SU-DHL-6 (cell line): Measurements from ENCODE around the gene FOXD1.

ENCODE experiments used
- H2AFZ ChIP-seq: fragments of 200-600 bp; sonication (generic); 2 replicates; pipeline ENCODE4 v1.6.1; 2014; ENCODE audit warnings: low read depth, mild to moderate bottlenecking, moderate library complexity, mixed read lengths, antibody characterized with exemption, low read length; ENCODE audit not compliant: severe bottlenecking
- H3F3A ChIP-seq: fragments of 200-600 bp; shearing (Covaris generic); 2 replicates; pipeline ENCODE4 v1.6.0; 2016; ENCODE audit warnings: antibody characterized with exemption, mild to moderate bottlenecking; ENCODE audit not compliant: insufficient read depth
- H3K27ac ChIP-seq: fragments of 200-600 bp; sonication (generic); 2 replicates; pipeline ENCODE4 v1.5.1; 2016; ENCODE audit warnings: low read depth, mild to moderate bottlenecking, low read length, moderate library complexity, mixed read lengths
- H3K27me3 ChIP-seq: fragments of 200-600 bp; sonication (generic), shearing (Covaris generic); 2 replicates; pipeline ENCODE4 v1.6.0; 2014; ENCODE audit warnings: mild to moderate bottlenecking, low read length
- H3K36me3 ChIP-seq: fragments of 200-600 bp; sonication (generic); 2 replicates; pipeline ENCODE4 v1.6.1; 2014; ENCODE audit warnings: mild to moderate bottlenecking, low read length, mixed read lengths
- H3K4me2 ChIP-seq: fragments of 300-600, 200-600 bp; shearing (Covaris generic), sonication (generic); 2 replicates; pipeline ENCODE4 v1.6.0; 2014; ENCODE audit warnings: low read length, low read depth, mild to moderate bottlenecking; ENCODE audit not compliant: poor library complexity, severe bottlenecking
- H3K4me3 ChIP-seq: fragments of 200-600 bp; sonication (generic); 2 replicates; pipeline ENCODE4 v1.5.1; 2014; ENCODE audit warnings: antibody characterized with exemption, low read length, mild to moderate bottlenecking, mixed read lengths; ENCODE audit not compliant: insufficient read depth, poor library complexity, severe bottlenecking
- H3K79me2 ChIP-seq: fragments of 200-600 bp; sonication (generic); 2 replicates; pipeline ENCODE4 v1.6.1; 2014; ENCODE audit warnings: mild to moderate bottlenecking, low read length, moderate library complexity; ENCODE audit not compliant: insufficient read depth
- H3K9ac ChIP-seq: fragments of 200-600 bp; sonication (generic); 2 replicates; pipeline ENCODE4 v1.7.0; 2014; ENCODE audit warnings: mild to moderate bottlenecking, low read length
- H3K9me2 ChIP-seq: fragments of 200-600 bp; sonication (generic); replicated peaks from 2 replicates; pipeline ENCODE4 v1.6.1; 2014; ENCODE audit warnings: low read length; ENCODE audit not compliant: insufficient read depth
- H3K9me3 ChIP-seq: fragments of 200-600 bp; sonication (generic); 2 replicates; pipeline ENCODE4 v1.6.1; 2014; ENCODE audit warnings: low read length, mixed read lengths; ENCODE audit not compliant: insufficient read depth
- H4K20me1 ChIP-seq: fragments of 200-600 bp; sonication (generic); 2 replicates; pipeline ENCODE4 v1.6.1; 2014; ENCODE audit warnings: low read depth, mild to moderate bottlenecking, antibody characterized with exemption, low read length, moderate library complexity, mixed read lengths
- CTCF ChIP-seq: fragments of 200-600 bp; sonication (generic); IDR thresholded peaks from one replicate; pipeline ENCODE4 v1.5.1; 2017; ENCODE audit warnings: antibody characterized with exemption, mild to moderate bottlenecking, low read length, moderate library complexity; ENCODE audit not compliant: insufficient read depth, poor library complexity, severe bottlenecking
- EZH2phosphoT487 ChIP-seq: fragments of 200-600 bp; sonication (generic), shearing (Covaris generic); conservative IDR thresholded peaks from 2 replicates; pipeline ENCODE4 v1.6.1; 2018; ENCODE audit warnings: mild to moderate bottlenecking, antibody characterized with exemption, low read length, moderate library complexity, mixed read lengths

The FOXD1 gene

GRCh38 chr5:73448463-73449136 lies at the start of gene FOXD1:
Gene FOXD1 (minus strand): TSS chr5:73448777. CDS start chr5:73448362, 415 bp downstream.
- no peak within 1 kb of the TSS for H3K4me3 ChIP-seq
- no peaks in the 10 kb centered on the region for H3K9me2 ChIP-seq
- H3K4me2 ChIP-seq, result no peak within 1 kb of the TSS
- no peaks in the 10 kb centered on the region for H3F3A ChIP-seq
- H3K27ac ChIP-seq, result no peak within 1 kb of the TSS
- no peaks in the 10 kb centered on the region for H3K9me3 ChIP-seq
- no peak within 1 kb of the TSS for H2AFZ ChIP-seq
- TF ChIP-seq CTCF (no peak), EZH2phosphoT487 (no peak)
- H3K79me2 ChIP-seq, result no peaks in the 10 kb centered on the region
- H3K9ac ChIP-seq, result no peak within 1 kb of the TSS
- no peaks in the 10 kb centered on the region for H3K27me3 ChIP-seq
- no peaks in the 10 kb centered on the region for H3K36me3 ChIP-seq
- H4K20me1 ChIP-seq, result no peaks in the 10 kb centered on the region

GRCh38 chr5:73497497-73498056 lies 49.0 kb upstream of the FOXD1 start:
- no peaks in the 10 kb centered on the region for H3K9me2 ChIP-seq
- H2AFZ ChIP-seq, result peak overlapping the region; percentile 49
- peak overlapping the region; percentile 95 for H3K4me3 ChIP-seq
- H3K79me2 ChIP-seq, result peaks cover 43% of the 10 kb centered on the region
- H3K9me3 ChIP-seq, result no peaks in the 10 kb centered on the region
- H3F3A ChIP-seq, result peaks cover 10% of the 10 kb centered on the region; the same call in 1 of the 2 replicates
- no peak for TF ChIP-seq CTCF
- TF ChIP-seq EZH2phosphoT487, result no peak
- H4K20me1 ChIP-seq, result peaks cover 20% of the 10 kb centered on the region
- peak overlapping the region; percentile 97 for H3K9ac ChIP-seq
- peak overlapping the region; percentile 82 for H3K4me2 ChIP-seq
- H3K27me3 ChIP-seq, result no peaks in the 10 kb centered on the region
- peak overlapping the region; percentile 46 for H3K27ac ChIP-seq
- peaks cover 25% of the 10 kb centered on the region for H3K36me3 ChIP-seq

GRCh38 chr5:73496984-73497457 lies 48.4 kb upstream of the FOXD1 start:
- peak overlapping the region; percentile 97 for H3K9ac ChIP-seq

More at GRCh38 chr5:73496984-73497457, 48.4 kb upstream of the FOXD1 start:
- H3F3A ChIP-seq, result peaks cover 8% of the 10 kb centered on the region; the same call in 1 of the 2 replicates
- TF ChIP-seq EZH2phosphoT487, result no peak
- peak; percentile 18 for TF ChIP-seq CTCF
- H3K79me2 ChIP-seq, result peaks cover 38% of the 10 kb centered on the region
- peak overlapping the region; percentile 82 for H3K4me2 ChIP-seq
- H3K27ac ChIP-seq, result peak overlapping the region; percentile 46; the same call in 1 of the 2 replicates
- H3K27me3 ChIP-seq, result no peaks in the 10 kb centered on the region
- H2AFZ ChIP-seq, result peak overlapping the region; percentile 49
- H3K9me2 ChIP-seq, result no peaks in the 10 kb centered on the region
- H3K4me3 ChIP-seq, result peak overlapping the region; percentile 95
- H4K20me1 ChIP-seq, result peaks cover 20% of the 10 kb centered on the region
- H3K36me3 ChIP-seq, result peaks cover 20% of the 10 kb centered on the region
- no peaks in the 10 kb centered on the region for H3K9me3 ChIP-seq
